IPS-NIHi11 (cell line): ENCODE measurements around the gene PCDH9.

Experiments used
- DNase-seq: peaks from one replicate; pipeline ENCODE4 v3.0.0; 2012; ENCODE audit warnings: mixed read lengths, low spot score

The PCDH9 gene

GRCh38 chr13:67033170-67033569, 197.0 kb downstream of the PCDH9 start:
- DNase-seq, result no peak

DNA sequence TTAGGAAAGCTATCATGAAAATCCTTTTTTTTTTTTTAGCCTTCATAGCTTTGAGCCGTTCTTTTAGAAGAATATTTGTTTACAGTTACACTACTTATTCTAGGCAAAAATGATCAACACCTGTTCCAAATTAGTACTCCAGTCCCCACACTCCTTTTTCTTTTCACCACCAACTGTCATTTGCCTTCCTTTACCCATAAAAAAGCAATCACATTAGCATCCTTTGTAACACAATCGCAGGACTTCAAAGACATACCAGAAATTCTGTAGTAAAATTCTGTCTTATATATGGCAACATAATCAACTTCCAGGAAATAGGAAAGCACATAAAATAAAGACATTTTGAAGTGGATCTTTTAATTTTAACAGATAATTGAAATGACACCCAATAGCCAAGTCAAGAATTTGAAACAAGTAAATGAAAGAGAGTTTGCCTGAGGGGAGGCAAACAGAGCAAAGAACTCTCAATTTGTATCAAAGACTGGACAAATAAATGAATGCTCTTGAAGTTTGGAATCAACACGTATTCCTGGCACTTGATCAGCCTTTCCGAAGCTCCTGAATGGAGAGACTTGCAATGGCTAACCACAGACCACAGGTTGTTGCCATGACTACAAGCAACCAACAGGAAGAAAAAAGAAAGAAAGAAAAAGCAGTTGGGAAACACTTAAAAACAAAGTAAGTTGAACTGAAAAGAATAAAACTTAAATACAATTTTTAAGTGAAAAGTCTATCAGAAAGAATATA, 206.8 kb downstream of the PCDH9 start:
- DNase-seq, result peak; percentile 30

DNA sequence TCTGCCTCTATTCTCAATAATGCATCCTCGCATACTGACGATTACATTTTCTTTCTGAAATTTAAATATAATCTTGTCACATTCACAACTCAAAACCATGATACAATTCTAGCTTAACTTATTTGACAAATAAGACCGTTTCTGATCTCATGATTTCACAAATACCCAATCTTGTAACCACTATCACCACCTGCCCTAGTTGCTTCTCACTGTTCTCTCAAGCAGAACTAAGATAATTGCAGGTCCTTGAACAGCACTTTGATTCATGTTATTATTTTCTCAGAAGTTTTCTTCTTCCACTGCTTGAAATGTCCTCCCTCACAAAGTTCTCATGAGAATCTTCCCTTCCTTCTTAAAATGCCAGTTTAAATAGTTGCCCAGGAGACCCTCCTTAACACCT, 211.4 kb downstream of the PCDH9 start:
- DNase-seq, result no peak

- DNase-seq, result no peak
Observed at GRCh38 chr13:67017276-67017675, 212.9 kb downstream of the PCDH9 start.

GRCh38 chr13:67015976-67016600, 214.0 kb downstream of the PCDH9 start:
- no peak for DNase-seq

GRCh38 chr13:67014399-67014798, 215.7 kb downstream of the PCDH9 start:
- DNase-seq, result no peak

- no peak for DNase-seq
Observed at GRCh38 chr13:67013709-67014108, 216.4 kb downstream of the PCDH9 start.

GRCh38 chr13:67008075-67008668, 222.0 kb downstream of the PCDH9 start:
- DNase-seq, result no peak

GRCh38 chr13:67004511-67004910, 225.6 kb downstream of the PCDH9 start:
- no peak for DNase-seq

- no peak for DNase-seq
Observed at GRCh38 chr13:67003743-67004142, 226.4 kb downstream of the PCDH9 start.

DNA sequence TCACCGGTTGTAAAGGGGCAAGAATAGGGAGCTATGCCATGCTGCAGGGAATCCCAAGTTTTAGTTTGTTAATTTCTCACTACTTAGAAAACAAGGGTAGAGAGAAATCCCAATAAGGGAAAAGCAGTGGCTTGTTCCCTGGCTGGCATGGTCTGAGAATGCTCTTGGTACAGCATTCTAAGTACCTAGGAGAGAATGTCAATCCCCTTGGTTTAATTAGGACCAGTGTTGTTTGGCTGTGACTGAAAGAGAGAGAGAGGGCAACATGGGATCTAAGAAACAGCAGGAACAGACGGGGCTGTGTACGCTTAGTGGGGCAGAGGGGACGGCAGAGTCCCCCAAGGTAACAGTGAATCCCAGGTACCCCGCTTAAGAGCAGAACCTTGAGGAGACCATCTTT, 228.8 kb downstream of the PCDH9 start:
- no peak for DNase-seq

GRCh38 chr13:66996503-66996902, 233.6 kb downstream of the PCDH9 start:
- DNase-seq, result no peak

- DNase-seq, result no peak
Observed at GRCh38 chr13:66995203-66995611, 234.9 kb downstream of the PCDH9 start.

DNA sequence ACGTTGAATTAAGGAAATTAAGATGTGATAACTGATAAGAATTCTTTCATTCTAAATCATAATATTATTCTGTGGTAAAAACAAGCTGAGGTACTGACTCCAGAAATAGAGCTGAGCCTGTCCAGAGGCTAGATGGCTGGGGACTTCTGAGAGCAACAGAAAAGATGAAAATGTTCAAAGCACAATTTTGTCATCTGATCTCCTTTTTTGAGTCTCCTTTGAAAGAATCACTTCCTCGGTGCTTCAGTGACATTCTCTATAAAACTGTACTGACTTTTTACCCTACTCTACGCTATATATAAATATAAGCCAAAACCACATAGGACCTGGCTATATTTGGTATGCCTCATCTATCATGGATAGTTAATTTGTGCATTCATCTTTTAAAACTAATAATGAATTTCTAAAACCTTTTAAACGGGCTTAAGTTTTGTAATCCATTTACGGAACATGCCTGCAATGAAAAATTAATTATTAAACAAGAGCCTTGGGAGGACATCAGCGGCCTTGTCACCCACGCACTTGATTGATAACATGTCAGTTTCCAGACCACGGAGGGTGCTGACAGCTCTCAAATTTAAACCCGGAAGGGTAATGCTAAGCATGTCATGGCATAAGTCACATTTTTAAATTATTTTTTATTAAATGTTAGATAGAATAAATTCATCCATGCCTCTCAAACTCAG, 235.5 kb downstream of the PCDH9 start:
- DNase-seq, result no peak

GRCh38 chr13:66994097-66994496, 236.0 kb downstream of the PCDH9 start:
- peak; percentile 80 for DNase-seq

DNA sequence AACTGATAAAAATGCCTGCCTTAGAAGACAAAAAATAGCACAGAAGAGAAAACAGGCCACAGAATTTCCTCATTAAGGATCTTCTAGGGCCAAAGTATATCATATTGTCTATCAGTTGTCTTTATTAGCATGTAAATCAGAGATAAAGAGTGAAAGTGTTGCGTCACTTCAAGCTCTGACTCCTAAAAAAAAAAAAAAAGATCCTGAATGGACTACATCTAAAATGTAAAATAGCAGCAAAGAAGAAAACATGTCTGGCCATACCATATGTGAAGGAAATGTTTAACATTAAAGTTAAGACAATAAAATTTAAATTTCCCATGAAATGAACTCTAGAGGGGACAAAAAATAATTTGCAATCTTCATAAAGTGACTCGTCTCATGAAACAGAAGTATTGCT, 237.4 kb downstream of the PCDH9 start:
- DNase-seq, result no peak

DNA sequence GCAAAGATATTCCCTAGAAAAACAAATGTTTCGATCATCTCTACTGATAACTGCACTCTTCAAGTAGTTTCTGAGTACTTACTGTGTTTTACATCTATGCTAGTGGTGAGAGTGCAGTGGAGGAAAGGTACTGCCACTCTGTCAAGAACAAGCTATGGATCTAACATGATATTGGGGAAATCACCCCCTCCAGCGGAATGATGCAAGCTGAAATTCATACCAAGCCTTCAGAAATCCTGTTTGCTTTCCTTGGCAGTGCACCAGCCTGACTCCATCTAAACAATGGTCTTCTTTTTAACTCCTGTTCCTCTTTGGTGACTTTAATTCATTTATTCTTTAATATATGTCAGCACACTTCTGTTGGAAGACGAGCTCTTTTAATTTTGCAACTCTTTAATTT, 238.0 kb downstream of the PCDH9 start:
- DNase-seq, result no peak

GRCh38 chr13:66984241-66984640, 245.9 kb downstream of the PCDH9 start:
- DNase-seq, result no peak

GRCh38 chr13:66981912-66982311, 248.2 kb downstream of the PCDH9 start:
- DNase-seq, result no peak

DNA sequence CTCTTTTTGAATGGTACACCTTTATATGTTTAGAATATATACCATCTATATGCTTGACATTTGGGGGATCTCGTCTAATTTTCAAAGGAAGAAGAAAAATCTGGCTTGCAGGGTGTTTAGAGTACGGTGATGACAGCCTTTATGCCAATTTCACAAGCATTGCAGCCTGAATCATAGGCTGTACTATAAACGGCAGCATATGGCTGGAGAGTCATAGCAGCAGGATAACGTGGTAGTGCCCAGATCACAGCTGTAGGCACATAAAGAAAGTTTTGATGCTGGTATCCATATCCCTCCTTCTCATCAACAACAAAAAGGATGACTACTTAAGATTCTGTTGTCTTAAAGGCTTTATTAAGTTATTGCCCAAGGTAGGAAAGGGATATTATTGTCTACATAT, 253.0 kb downstream of the PCDH9 start:
- DNase-seq, result no peak

DNA sequence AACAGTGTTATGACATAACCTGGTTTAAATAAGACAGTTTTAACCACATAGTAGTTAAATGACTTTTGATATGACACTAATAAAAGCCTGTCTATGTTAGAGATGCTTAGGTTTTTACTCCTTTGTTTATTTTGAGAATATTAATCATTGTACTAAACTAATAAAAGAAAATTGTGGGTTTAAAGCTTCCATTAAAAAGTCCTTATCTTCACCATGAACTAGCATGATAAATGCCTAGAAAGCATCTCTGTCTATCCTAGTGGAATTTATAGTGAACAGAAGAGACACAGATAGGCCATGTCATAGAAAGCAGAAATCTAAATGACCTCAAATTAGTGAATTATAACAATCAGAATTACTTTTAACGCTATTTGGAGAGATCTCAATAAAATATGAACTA, 255.2 kb downstream of the PCDH9 start:
- no peak for DNase-seq

DNA sequence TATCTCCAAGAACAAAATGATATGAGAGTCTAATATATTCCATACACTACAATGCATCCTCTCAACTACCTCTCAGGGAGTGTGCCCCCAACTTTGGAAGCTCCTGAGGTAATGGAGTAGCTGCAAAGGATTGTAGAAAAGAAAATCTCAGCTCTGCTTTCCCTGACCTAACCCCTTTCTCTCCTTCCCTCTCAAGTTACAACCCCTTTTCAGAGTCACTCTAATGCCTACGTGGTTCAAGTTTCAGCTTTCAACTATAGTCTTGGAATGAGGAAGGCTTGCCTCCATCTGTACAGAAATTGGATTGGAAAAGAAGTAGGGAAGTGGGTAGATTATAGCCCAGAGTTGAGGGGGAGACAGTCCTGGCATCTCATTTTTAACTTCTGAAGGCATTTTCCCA, 256.0 kb downstream of the PCDH9 start:
- DNase-seq, result no peak

- DNase-seq, result no peak
Observed at GRCh38 chr13:66972659-66973058, 257.5 kb downstream of the PCDH9 start.
